Measurements from ENCODE around the gene HMGN2.

- TF ChIP-seq CTCF (IDR thresholded peaks at IDR 0.05): no peak
- TF ChIP-seq ZFX (IDR thresholded peaks at IDR 0.05; ENCODE audit: borderline replicate concordance): no peak
Observed at GRCh38 chr1:26518355-26518754, 46.1 kb downstream of the HMGN2 start.
